ENCODE measurements around the gene RNF150. TPM values are rescaled to one million over a fixed set of nuclear protein-coding genes. Genes with fewer than 3 reads are reported as not detected.

Gene RNF150
- total RNA-seq, 4 donors from 2014 or later: 10.2 to 34.5 (median 24.2) TPM

DNA sequence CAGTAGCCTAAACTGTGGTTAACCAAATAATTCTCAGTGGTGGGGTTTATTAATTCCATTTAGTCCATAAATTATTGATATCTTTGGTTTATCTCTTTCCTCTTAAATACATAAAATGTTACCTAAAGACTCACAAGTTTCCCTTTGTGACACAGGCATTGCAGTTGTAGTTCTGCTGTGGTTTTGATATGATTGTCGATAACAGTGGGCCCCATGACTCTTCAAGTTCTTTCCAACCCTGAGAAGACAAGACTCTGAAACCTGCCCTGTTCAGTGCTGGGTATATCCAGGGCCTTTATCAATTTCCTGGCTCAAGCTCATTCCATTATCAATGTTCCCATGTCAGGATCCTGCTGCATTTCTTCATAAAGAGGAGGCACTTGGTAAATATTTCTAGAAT is 259.2 kb downstream of the RNF150 start:
- no peaks in the 10 kb centered on the region for H3K36me3 ChIP-seq
- no peaks in the 10 kb centered on the region for H3K9me3 ChIP-seq
- no peaks in the 10 kb centered on the region for H3K27me3 ChIP-seq
- TF ChIP-seq, protein P1, sequence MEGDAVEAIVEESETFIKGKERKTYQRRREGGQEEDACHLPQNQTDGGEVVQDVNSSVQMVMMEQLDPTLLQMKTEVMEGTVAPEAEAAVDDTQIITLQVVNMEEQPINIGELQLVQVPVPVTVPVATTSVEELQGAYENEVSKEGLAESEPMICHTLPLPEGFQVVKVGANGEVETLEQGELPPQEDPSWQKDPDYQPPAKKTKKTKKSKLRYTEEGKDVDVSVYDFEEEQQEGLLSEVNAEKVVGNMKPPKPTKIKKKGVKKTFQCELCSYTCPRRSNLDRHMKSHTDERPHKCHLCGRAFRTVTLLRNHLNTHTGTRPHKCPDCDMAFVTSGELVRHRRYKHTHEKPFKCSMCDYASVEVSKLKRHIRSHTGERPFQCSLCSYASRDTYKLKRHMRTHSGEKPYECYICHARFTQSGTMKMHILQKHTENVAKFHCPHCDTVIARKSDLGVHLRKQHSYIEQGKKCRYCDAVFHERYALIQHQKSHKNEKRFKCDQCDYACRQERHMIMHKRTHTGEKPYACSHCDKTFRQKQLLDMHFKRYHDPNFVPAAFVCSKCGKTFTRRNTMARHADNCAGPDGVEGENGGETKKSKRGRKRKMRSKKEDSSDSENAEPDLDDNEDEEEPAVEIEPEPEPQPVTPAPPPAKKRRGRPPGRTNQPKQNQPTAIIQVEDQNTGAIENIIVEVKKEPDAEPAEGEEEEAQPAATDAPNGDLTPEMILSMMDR (IDR thresholded peaks at IDR 0.05): no peak
- no peak for TF ChIP-seq POLR2A (IDR thresholded peaks at IDR 0.05)
- WGBS, 2 donors: 87 to 97% methylated on average over 1 of the region's 1 CpG
- intact Hi-C loops (cut with DNase I): no loop called here
- no peak overlapping the region for H3K4me3 ChIP-seq (replicated peaks in 1 of 3)
- no peak overlapping the region for H3K27ac ChIP-seq
- H3K4me1 ChIP-seq: peaks cover 12 to 14% of the 10 kb centered on the region in 2 donors
- no peak for DNase-seq

DNA sequence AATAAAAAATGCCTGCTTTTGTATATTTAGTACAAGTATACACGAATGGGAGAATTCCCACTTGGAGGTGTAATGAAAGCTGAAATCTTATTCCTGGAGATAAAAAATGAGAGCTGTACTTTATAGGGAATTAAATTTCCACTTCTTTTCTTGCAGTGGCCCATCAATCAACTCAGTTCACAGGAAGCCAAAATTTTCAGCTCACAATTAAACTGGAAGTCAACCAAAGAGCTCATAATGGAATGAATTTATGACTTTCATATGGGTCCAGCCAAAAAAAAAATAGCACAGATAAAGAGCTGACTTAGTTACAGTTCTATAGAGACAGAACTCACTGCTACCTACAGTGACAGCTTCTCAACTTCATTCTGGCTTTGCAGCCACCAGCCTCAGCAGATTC is 261.9 kb downstream of the RNF150 start:
- 50 to 78% methylated on average over 1 of the region's 1 CpG for WGBS, 2 donors
- TF ChIP-seq, protein P1 (IDR thresholded peaks at IDR 0.05): no peak
- no peak for TF ChIP-seq POLR2A (IDR thresholded peaks at IDR 0.05)
- intact Hi-C loops (cut with DNase I): no loop called here

DNA sequence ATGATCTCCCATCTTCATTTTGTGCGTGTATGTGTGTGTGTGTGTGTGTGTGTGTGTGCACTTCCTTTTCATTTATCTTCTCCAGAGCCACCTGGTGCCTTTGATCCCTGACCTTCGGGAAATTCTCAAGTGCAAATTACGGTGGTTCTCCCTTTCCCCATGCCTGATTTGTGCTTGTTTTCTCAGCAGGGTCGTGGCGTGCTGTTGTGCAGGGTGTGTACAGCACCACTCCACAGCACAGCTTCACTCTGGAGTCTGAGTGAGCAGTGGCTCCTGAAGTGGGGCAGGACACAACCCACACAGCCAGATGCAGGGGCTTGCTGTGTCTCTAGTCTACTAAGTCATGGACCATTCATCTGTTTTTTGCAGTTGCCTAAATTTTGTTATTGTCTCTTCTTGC is 262.8 kb downstream of the RNF150 start:
- Histone ChIP-seq H3K27me3 (no peaks in the 10 kb centered on the region), H3K4me3 (replicated peaks in 1 of 3) (no peak overlapping the region), H3K36me3 (no peaks in the 10 kb centered on the region), H3K4me1 (peaks cover 12 to 14% of the 10 kb centered on the region in 2 donors), H3K27ac (peak overlapping the region in 1 of 3 donors; percentile 18), H3K9me3 (no peaks in the 10 kb centered on the region)
- TF ChIP-seq, protein P1 (IDR thresholded peaks at IDR 0.05): no peak
- no peak for TF ChIP-seq POLR2A (IDR thresholded peaks at IDR 0.05)
- WGBS, 2 donors: 28 to 33% methylated on average over 5 of the region's 5 CpGs
- intact Hi-C loops (cut with DNase I): no loop called here
- peak; percentile 44 to 66 for DNase-seq

More for the DNA sequence above, 261.9 kb downstream of the RNF150 start:
- no peak overlapping the region for H3K4me3 ChIP-seq (replicated peaks in 1 of 3)
- H3K27me3 ChIP-seq: no peaks in the 10 kb centered on the region
- DNase-seq: no peak
- H3K27ac ChIP-seq: no peak overlapping the region
- H3K36me3 ChIP-seq: no peaks in the 10 kb centered on the region
- H3K4me1 ChIP-seq: peaks cover 12 to 14% of the 10 kb centered on the region in 2 donors
- no peaks in the 10 kb centered on the region for H3K9me3 ChIP-seq

DNA sequence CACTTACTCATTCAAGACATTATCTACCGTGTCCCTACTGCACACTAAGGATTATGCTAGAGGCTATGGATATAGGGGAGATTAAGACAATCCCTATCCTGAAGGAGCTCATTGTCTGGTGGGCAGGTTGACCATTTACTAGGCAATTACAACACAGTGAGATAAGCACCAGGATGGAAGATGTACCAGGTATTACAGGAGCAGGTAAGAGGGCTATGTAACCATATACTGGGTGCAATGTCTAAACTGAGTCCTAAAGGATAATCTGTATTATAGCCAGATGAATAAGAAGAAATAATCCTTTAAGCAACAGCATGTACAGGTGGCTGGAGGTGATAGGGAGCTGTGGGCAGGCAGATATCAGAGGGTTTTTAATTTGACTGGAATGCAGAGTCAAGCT is 263.8 kb downstream of the RNF150 start:
- Histone ChIP-seq H3K36me3 (no peaks in the 10 kb centered on the region), H3K4me3 (replicated peaks in 1 of 3) (no peak overlapping the region), H3K27me3 (no peaks in the 10 kb centered on the region), H3K9me3 (no peaks in the 10 kb centered on the region), H3K27ac (peak overlapping the region in 1 of 3 donors; percentile 25), H3K4me1 (peaks cover 12 to 14% of the 10 kb centered on the region in 2 donors)
- no peak for TF ChIP-seq POLR2A (IDR thresholded peaks at IDR 0.05)
- TF ChIP-seq, protein P1 (IDR thresholded peaks at IDR 0.05): no peak
- no peak for DNase-seq
- intact Hi-C loops (cut with DNase I): no loop called here
- WGBS, 2 donors: 95 to 97% methylated on average over 1 of the region's 1 CpG

DNA sequence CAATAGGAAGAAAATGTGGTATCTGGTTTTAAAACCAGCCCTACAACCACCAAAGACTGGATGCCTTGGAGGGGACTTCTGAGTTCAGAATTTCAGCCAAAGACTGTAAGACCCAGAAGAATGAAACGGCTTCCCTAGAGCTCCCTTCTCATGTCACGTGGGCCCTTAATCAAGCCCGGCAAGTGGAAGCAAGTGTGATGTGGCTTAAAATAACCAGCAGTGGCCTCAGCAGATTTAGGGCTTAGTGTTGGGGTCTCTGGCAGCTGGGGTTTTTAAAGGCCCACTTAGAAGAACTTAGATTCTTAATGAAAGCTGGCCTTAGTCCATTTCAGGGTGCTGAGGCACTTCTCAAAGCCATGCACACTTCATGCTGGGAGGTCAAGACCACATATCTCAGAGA is 265.9 kb downstream of the RNF150 start:
- 91 to 92% methylated on average over 3 of the region's 3 CpGs for WGBS, 2 donors

More for the DNA sequence above, 265.9 kb downstream of the RNF150 start:
- no peak for DNase-seq
- Histone ChIP-seq H3K36me3 (no peaks in the 10 kb centered on the region), H3K4me3 (replicated peaks in 1 of 3) (no peak overlapping the region), H3K9me3 (no peaks in the 10 kb centered on the region), H3K27me3 (no peaks in the 10 kb centered on the region), H3K4me1 (peaks cover 12 to 14% of the 10 kb centered on the region in 2 donors), H3K27ac (no peak overlapping the region)
- TF ChIP-seq, protein P1 (IDR thresholded peaks at IDR 0.05): no peak
- no peak for TF ChIP-seq POLR2A (IDR thresholded peaks at IDR 0.05)
- intact Hi-C loops (cut with DNase I): no loop called here

Measured in thyroid gland (tissue), 4 donors.